ENCODE data around the gene RASL11A. TPM values are rescaled to one million over a fixed set of nuclear protein-coding genes. Genes with fewer than 3 reads are reported as not detected.

Gene RASL11A
- total and polyA plus RNA-seq, 2 of the 8 experiments (the other 6 are each of a cell fraction or from before 2014, with no cell fraction given), result 2.9 to 6.8 TPM

DNA sequence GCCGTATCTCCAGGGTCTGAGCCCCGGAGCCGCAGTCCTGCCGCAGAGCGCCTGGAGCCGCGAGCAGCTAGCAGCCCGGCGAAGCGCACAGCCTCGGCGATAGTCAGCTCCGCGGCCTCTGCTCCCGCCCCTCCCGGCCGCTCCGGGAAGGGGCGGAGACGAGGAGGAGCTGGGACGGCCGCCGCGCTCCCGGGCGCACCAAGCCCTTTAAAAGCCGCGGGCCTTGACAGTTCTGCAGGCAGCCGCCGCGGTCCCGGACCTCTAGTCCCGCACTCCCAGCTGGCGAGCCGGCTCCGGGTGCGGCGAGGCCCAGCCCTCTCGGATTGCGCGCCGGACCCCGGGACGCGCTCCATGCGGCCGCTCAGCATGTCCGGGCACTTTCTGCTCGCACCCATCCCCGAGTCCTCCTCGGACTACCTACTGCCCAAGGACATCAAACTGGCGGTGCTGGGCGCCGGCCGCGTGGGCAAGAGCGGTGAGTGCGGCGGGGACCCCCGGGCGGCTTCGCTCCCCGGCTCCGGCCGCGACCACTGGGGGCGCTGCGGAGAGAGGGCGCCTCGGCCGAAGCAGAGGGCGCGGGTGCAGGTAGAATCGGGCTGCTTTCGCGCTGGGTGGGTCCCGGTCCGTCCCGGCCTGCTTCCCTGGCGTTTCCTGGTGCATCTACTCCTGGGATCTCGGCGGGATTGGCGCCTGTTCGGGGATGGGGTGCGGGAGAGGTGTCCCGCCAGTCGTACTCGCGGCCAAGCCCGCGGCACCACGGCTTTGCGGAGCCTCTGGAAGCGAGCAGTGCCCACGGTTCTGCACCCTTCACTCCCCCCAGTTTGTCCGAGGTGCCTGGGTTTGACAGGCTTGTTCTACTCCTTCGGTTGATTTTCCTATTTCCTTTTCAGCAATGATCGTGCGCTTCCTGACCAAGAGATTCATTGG is at the start of gene RASL11A (continued):
- TF ChIP-seq, protein P1, sequence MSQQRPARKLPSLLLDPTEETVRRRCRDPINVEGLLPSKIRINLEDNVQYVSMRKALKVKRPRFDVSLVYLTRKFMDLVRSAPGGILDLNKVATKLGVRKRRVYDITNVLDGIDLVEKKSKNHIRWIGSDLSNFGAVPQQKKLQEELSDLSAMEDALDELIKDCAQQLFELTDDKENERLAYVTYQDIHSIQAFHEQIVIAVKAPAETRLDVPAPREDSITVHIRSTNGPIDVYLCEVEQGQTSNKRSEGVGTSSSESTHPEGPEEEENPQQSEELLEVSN (IDR thresholded peaks at IDR 0.05), result peak; percentile 66
- TF ChIP-seq JUND (IDR thresholded peaks at IDR 0.05; ENCODE audit: low read length) (no peak), TCF12 (IDR thresholded peaks at IDR 0.05; ENCODE audit: low read depth, low read length) (no peak), RXRA (IDR thresholded peaks at IDR 0.05; ENCODE audit: insufficient read depth, low read depth, low read length) (no peak), ZNF274 (IDR thresholded peaks at IDR 0.05; ENCODE audit: borderline replicate concordance, extremely low read depth, low read length) (no peak), HDAC6 (IDR thresholded peaks at IDR 0.05; ENCODE audit: low read depth, low read length) (no peak), SIN3A (conservative IDR thresholded peaks at IDR 0.05 in 1 of 2, IDR thresholded peaks at IDR 0.05 in 1 of 2; ENCODE audit: low read depth in 1 of 2, low read length in 2 of 2) (peak; percentile 22 to 85; a peak in 2 of 4 replicates), CREB1 (IDR thresholded peaks at IDR 0.05) (0 out of 2 replicates have a peak, but pooled peaks have one; percentile 17), SP1 (IDR thresholded peaks at IDR 0.05; ENCODE audit: low read depth, low read length) (no peak), JUN (IDR thresholded peaks at IDR 0.05; ENCODE audit: low read depth, low read length) (no peak), SUZ12 (IDR thresholded peaks at IDR 0.05; ENCODE audit: low read length) (peak; percentile 51; the same call in 1 of the 2 replicates), TAF7 (optimal IDR thresholded peaks at IDR 0.05; ENCODE audit: borderline replicate concordance, low read depth, low read length) (peak; percentile 50), BACH1 (IDR thresholded peaks at IDR 0.05; ENCODE audit: low read length) (no peak), RNF2 (IDR thresholded peaks at IDR 0.05; ENCODE audit: borderline replicate concordance, low read depth, low read length, missing control alignments, poor library complexity, severe bottlenecking) (peak; percentile 30), SIRT6 (IDR thresholded peaks at IDR 0.05; ENCODE audit: low read length) (no peak), POU5F1 (IDR thresholded peaks at IDR 0.05; ENCODE audit: low read depth, low read length) (no peak), EP300 (IDR thresholded peaks at IDR 0.05; ENCODE audit: borderline replicate concordance in 1 of 2, low read depth in 2 of 2, low read length in 2 of 2) (no peak), FOSL1 (IDR thresholded peaks at IDR 0.05; ENCODE audit: insufficient read depth, low read depth, low read length) (no peak), BCL11A (IDR thresholded peaks at IDR 0.05; ENCODE audit: low read depth in 2 of 2, low read length in 2 of 2) (no peak), SP4 (IDR thresholded peaks at IDR 0.05; ENCODE audit: low read length) (no peak), RFX5 (IDR thresholded peaks at IDR 0.05; ENCODE audit: borderline replicate concordance, low read depth, low read length) (no peak)
- TF ChIP-seq, protein P2, sequence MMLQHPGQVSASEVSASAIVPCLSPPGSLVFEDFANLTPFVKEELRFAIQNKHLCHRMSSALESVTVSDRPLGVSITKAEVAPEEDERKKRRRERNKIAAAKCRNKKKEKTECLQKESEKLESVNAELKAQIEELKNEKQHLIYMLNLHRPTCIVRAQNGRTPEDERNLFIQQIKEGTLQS (IDR thresholded peaks at IDR 0.05; ENCODE audit: insufficient read depth, low read depth, low read length), result no peak

Measured in H1 (cell line).